GM12801 (cell line): ENCODE data around the gene KRT71.

Experiments
- TF ChIP-seq, protein P1 (sequence below): IDR thresholded peaks from one replicate; pipeline ENCODE4 v1.5.1; 2011; ENCODE audit warnings: control low read depth; ENCODE audit not compliant: insufficient read length; ENCODE audit errors: extremely low read depth

Gene KRT71

DNA sequence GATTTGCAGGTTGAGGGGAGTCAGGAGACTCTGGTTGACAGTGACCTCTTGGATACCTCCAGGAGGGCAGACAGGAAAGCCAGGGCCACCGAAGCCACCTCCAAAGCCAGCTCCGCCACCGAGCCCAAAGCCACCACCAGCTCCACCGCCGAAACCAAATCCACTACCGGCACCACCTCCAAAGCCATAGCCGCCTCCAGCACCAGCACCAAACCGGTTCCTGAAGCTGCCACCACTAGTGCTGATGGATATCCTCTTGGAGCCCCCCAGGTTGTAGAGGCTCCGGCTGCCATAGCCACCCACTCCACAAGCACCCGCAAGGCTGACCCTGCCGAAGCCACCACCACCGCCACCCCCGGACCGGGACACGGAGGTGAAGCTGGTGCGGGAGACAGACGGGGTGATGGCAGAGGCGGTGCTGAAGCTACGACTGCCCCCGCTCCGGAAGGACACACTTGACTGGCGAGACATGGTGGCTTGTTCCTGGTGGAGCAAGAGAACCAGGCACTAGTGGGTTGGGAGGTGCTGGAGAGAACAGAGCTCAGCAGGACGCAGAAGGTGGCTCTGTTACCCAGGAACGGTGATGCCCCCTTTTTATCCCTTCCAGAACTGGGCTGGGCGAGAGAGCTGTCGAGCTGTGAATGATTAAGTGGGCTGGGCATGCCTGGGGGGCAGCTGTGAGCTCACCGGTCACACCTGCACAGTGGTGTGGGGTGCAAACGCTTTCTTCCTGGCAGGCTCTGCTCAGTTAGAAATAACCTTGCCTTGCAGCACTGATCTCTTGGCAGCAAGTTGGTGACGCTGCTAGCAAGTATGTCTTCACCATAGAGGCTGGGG, 32.9 kb downstream of the KRT71 start, which contains the start of gene KRT5:
Gene KRT5 (minus strand): TSS at position 569 of the 837 bp plus-strand sequence. CDS start 98 bp downstream, at position 471.
- TF ChIP-seq, protein P1, sequence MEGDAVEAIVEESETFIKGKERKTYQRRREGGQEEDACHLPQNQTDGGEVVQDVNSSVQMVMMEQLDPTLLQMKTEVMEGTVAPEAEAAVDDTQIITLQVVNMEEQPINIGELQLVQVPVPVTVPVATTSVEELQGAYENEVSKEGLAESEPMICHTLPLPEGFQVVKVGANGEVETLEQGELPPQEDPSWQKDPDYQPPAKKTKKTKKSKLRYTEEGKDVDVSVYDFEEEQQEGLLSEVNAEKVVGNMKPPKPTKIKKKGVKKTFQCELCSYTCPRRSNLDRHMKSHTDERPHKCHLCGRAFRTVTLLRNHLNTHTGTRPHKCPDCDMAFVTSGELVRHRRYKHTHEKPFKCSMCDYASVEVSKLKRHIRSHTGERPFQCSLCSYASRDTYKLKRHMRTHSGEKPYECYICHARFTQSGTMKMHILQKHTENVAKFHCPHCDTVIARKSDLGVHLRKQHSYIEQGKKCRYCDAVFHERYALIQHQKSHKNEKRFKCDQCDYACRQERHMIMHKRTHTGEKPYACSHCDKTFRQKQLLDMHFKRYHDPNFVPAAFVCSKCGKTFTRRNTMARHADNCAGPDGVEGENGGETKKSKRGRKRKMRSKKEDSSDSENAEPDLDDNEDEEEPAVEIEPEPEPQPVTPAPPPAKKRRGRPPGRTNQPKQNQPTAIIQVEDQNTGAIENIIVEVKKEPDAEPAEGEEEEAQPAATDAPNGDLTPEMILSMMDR: no peak

DNA sequence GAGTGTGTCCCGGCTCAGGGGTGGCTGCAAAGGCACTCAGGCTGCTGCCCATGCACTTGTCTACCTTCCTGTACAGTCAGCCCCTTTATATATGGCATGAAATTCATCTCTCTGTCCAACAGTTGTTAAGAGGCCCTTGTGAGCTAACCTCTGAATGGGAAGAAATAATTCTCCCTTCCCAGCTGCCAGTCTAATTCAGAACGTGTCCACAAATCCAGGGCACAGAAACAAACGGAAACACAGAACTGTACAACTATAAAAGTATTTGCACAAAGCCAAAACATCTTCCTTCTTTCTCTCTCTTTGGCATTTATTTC, 33.6 kb downstream of the KRT71 start:
- TF ChIP-seq, protein P1: no peak

DNA sequence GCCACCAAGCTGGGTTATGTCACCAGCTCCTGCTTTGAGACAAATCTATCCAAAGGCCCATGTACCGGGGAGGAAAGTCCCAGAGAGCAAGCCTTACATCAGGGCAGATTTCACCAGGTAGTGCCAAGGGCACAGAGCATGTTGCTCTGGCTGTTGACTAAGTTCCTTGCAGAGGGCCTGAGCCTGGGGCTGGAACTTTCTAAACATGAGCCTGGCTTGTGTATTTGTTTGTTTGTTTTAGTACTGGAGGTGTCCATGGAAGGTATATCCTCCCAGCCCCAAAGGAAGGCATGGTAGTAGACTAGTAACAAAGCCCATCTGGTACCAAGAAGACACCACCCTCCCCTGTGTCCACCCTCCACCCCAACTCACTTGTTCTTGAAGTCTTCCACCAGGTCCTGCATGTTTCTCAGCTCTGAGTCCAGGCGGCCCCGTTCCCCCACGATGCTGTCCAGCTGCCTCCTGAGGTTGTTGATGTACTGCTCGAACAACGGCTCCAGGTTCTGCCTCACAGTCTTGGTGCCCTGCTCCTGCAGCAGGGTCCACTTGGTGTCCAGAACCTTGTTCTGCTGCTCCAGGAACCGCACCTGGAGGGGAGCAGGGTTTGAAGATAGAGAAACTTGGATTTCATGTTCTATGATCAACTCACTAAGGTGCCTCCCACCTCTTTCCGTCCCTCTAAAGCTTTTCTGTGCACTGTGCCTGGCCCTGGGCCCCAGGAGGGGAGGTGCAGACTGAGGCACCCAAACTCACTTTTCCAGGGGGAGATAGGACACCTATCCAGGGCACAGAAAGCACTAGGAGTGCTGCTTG, 34.2 kb downstream of the KRT71 start:
- TF ChIP-seq, protein P1: no peak

DNA sequence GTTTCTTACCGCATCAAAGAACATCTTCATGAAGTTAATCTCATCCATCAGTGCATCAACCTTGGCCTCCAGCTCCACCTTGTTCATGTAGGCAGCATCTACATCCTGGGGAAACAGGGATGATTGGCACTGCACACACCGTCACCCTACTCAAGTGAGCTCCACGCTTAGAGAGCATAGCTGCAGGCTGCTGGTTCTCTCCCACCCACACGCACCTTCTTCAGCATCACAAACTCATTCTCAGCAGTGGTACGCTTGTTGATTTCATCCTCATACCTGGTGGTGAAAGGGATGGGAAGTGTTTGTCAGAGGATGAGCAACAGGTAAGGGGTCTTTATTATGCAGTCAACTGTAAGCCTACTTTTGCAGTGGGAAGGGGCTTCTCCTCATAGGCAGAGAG, 35.1 kb downstream of the KRT71 start:
- TF ChIP-seq, protein P1: no peak

DNA sequence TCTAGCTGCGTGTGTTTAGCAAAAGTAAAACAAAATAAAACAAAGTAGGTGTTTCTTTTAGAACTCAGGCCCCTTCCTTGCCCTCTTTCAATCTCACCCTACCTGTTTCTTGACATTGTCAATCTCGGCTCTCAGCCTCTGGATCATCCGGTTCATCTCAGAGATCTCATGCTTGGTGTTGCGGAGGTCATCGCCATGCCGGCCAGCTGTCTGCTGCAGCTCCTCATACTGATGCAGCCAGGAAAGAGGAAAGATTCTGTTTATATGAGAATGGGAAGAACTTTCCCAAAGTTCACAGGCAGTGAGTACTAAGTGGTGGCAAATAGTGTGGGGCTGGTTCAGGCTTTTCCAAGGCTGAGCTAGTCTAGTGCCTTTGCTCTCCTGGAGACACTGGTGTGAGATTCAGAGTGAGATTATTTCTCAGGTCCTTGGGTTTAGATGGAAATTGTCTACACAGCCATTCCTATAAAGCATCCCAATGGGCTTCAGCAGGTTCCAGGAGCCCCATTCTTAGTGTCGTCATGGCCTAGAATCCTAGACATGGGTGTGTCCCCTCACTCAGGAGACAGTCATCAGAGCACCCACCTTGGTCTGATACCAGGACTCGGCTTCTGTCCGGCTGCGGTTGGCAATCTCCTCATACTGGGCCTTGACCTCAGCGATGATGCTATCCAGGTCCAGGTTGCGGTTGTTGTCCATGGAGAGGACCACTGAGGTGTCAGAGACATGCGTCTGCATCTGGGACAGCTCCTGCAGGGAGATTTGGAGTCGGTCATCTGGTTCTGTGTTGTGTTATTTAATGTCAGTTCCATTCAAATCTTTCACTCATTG, 35.7 kb downstream of the KRT71 start:
- TF ChIP-seq, protein P1: no peak

DNA sequence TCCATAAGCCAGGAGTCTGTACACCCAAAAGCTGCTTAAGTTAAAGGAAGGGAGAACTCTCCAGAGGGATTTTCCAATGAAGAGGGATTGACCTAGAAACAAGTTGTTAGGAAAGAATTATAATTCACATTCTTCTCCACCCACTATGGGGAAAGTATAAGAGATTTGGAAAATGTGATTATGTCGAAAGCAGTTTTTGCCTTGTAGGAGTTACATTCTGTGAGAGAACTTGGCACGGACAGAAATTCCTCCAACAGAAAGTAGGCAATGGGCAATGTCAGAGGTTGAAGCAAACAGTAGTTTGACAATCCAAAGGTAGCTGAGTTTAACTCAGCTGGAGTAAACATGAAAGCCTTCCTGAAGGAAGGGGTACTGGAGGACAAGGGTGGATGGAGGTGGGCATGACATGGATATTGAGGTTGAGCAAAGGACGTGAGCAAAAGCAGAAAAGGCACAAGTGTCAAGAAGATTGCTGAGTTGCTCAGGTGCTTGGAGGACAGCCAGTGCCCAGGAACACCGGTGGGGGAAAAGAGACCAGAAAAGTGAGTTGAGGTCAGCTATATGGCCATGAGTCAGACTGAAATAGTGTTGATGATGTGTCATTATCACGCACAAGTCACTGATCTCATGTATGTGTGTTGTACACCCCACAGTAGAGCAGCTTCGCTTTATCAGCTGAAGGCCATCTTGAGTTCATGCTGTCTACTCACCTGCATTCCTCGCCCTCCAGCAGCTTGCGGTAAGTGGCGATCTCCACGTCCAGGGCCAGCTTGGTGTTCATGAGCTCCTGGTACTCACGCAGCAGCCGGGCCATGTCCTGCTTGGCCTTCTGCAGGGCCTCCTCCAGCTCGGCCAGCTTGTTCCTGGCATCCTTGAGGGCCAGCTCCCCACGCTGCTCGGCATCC, 36.8 kb downstream of the KRT71 start:
- TF ChIP-seq, protein P1: no peak
